ENCODE results near the gene SNU13. TPM values are rescaled to one million over a fixed set of nuclear protein-coding genes. Genes with fewer than 3 reads are reported as not detected.

SNU13 gene
- total RNA-seq, 1 experiment from 2014 or later, result 223 TPM

GRCh38 chr22:41683052-41683451, 5.6 kb downstream of the SNU13 start:
- Histone ChIP-seq H3K9me3 (ENCODE audit: low read depth, low read length, poor library complexity, severe bottlenecking) (no peaks in the 10 kb centered on the region), H3K27ac (ENCODE audit: low read depth, low read length, poor library complexity, severe bottlenecking) (peak overlapping the region; percentile 69), H3K27me3 (replicated peaks; ENCODE audit: insufficient read depth, low read depth, low read length, poor library complexity) (no peaks in the 10 kb centered on the region), H3K4me3 (ENCODE audit: low read depth, low read length, poor library complexity, severe bottlenecking) (peak overlapping the region; percentile 68), H3K36me3 (ENCODE audit: insufficient read depth, low read length, poor library complexity, severe bottlenecking) (peaks cover 23% of the 10 kb centered on the region), H3K4me1 (ENCODE audit: insufficient read depth, low read length, poor library complexity, severe bottlenecking) (peaks cover 5% of the 10 kb centered on the region)
- no peak for DNase-seq (ENCODE audit: low spot score)
- intact Hi-C loops (cut with micrococcal nuclease; ENCODE audit: unreplicated experiment), result no loop called here
- BruUV-seq (replicated peaks), result no TSS peak
- POLR2A ChIA-PET (ENCODE audit: low non-redundant PET), result no interaction called here
- CTCF ChIA-PET, result interaction anchor here (0.7 kb wide), 1 partner anchor 243 kb away, joined by 3 read pairs; no protein-coding TSS in a partner anchor
- no peak for TF ChIP-seq EZH2 (IDR thresholded peaks at IDR 0.05; ENCODE audit: borderline replicate concordance, low read depth, low read length, poor library complexity, severe bottlenecking)
- no peak for TF ChIP-seq CTCF (conservative IDR thresholded peaks at IDR 0.05; ENCODE audit: low read depth, low read length)

GRCh38 chr22:41682033-41682807, 6.4 kb downstream of the SNU13 start:
- Histone ChIP-seq H3K36me3 (ENCODE audit: insufficient read depth, low read length, poor library complexity, severe bottlenecking) (peaks cover 28% of the 10 kb centered on the region), H3K4me1 (ENCODE audit: insufficient read depth, low read length, poor library complexity, severe bottlenecking) (peaks cover 2% of the 10 kb centered on the region), H3K9me3 (ENCODE audit: low read depth, low read length, poor library complexity, severe bottlenecking) (no peaks in the 10 kb centered on the region), H3K27me3 (replicated peaks; ENCODE audit: insufficient read depth, low read depth, low read length, poor library complexity) (no peaks in the 10 kb centered on the region), H3K4me3 (ENCODE audit: low read depth, low read length, poor library complexity, severe bottlenecking) (peak overlapping the region; percentile 68), H3K27ac (ENCODE audit: low read depth, low read length, poor library complexity, severe bottlenecking) (peak overlapping the region; percentile 69)
- CTCF ChIA-PET, result no interaction called here
- intact Hi-C loops (cut with micrococcal nuclease; ENCODE audit: unreplicated experiment), result no loop called here
- DNase-seq (ENCODE audit: low spot score), result peak; percentile 83
- no peak for TF ChIP-seq CTCF (conservative IDR thresholded peaks at IDR 0.05; ENCODE audit: low read depth, low read length)
- no peak for TF ChIP-seq EZH2 (IDR thresholded peaks at IDR 0.05; ENCODE audit: borderline replicate concordance, low read depth, low read length, poor library complexity, severe bottlenecking)
- TSS peak; percentile 29 for BruUV-seq (replicated peaks)
- POLR2A ChIA-PET (ENCODE audit: low non-redundant PET), result no interaction called here

- H3K27me3 ChIP-seq (replicated peaks; ENCODE audit: insufficient read depth, low read depth, low read length, poor library complexity), result no peaks in the 10 kb centered on the region
- TF ChIP-seq CTCF (conservative IDR thresholded peaks at IDR 0.05; ENCODE audit: low read depth, low read length) (no peak), EZH2 (IDR thresholded peaks at IDR 0.05; ENCODE audit: borderline replicate concordance, low read depth, low read length, poor library complexity, severe bottlenecking) (no peak)
- intact Hi-C loops (cut with micrococcal nuclease; ENCODE audit: unreplicated experiment), result no loop called here
- H3K4me1 ChIP-seq (ENCODE audit: insufficient read depth, low read length, poor library complexity, severe bottlenecking), result no peaks in the 10 kb centered on the region
- CTCF ChIA-PET, result no interaction called here
- H3K9me3 ChIP-seq (ENCODE audit: low read depth, low read length, poor library complexity, severe bottlenecking), result no peaks in the 10 kb centered on the region
- peak overlapping the region; percentile 68 for H3K4me3 ChIP-seq (ENCODE audit: low read depth, low read length, poor library complexity, severe bottlenecking)
- H3K36me3 ChIP-seq (ENCODE audit: insufficient read depth, low read length, poor library complexity, severe bottlenecking), result peaks cover 32% of the 10 kb centered on the region
- POLR2A ChIA-PET (ENCODE audit: low non-redundant PET), result no interaction called here
- no peak for DNase-seq (ENCODE audit: low spot score)
- BruUV-seq (replicated peaks), result no TSS peak
- peak overlapping the region; percentile 69 for H3K27ac ChIP-seq (ENCODE audit: low read depth, low read length, poor library complexity, severe bottlenecking)
Measured at GRCh38 chr22:41681616-41682015, 7.1 kb downstream of the SNU13 start.
